CD4-positive, alpha-beta T cell treated with Interleukin-17A for 4 hours (primary cell): ENCODE data around the gene HP1BP3.

ENCODE experiments used
- DNase-seq: peaks from one replicate; pipeline ENCODE4 v3.0.0-alpha.2; 2020; ENCODE audit warnings: mixed read lengths

Gene HP1BP3

DNA sequence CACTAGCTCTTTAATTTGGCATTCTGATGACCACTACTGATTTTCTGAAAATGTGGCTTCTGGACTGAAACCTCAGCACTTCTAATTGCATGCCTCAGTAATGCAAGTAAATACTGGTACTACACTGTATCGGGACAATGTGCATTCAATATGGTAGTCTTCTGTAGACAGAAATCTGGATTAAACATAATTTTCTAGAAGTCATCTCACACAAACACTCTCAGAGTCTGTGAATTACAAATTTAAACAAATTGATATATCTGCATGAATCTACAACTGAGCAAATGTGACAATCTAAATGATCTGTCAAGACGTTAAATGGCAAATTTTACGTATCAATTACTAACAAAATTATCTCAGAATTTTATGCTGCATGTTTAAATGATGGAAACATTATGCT is 23.7 kb downstream of the HP1BP3 start:
- DNase-seq: no peak

DNA sequence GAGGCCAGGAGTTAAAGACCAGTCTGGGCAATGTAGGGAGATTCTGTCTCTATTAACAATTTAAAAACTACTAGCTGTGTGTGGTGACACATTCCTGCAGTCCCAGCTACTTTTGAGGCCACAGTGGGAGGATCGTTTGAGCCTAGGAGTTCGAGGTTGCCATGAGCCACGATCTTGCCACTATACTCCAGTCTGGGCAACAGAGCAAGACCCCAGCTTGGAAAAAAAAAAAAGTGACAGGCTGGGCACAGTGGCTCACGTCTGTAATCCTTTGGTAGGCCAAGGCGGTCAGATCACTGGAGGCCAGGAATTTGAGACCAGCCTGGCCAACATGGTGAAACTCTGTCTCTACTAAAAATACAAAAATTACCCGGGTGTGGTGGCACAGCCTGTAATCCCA is 26.8 kb downstream of the HP1BP3 start:
- DNase-seq: no peak

DNA sequence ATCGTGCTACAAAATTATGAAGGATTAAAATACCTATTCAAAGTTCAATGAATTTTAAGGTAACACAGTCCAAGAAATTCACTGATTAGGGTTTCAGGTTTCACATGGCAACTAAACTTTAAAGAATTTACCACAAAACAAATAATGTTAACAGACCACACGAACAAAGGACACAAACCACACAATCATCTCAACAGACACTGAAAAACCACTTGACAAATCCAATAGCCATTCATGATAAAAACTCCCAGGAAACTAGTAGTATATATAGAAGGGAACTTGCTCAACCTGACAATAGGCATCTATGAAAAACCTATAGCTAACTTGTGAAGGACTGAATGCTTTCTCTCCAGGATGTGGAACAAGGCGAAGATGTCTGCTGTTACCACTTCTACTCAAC is 33.5 kb downstream of the HP1BP3 start:
- no peak for DNase-seq

DNA sequence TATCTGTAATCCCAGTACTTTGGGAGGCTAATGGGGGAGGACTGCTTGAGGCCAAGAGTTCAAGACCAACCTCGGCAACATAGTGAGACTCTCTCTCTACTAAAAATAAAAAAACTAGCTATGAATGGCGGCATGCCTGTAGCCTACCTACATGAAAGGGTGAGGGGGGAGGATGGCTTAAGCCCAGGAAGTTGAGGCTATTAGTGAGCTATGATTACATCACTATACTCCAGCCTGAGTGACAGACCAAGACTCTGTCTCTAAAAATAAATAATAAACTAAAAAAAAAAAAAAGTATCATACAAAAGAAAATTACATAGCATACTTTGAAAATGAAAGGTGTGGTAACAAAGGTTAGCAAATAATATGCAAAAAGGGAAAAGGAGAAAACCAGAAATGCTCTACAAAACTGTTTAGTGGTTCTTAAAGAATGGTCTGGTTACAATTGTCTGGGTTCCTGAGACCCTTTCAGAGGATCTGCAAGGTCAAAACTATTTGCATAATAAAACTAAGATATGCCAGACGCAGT is 35.6 kb downstream of the HP1BP3 start:
- no peak for DNase-seq

DNA sequence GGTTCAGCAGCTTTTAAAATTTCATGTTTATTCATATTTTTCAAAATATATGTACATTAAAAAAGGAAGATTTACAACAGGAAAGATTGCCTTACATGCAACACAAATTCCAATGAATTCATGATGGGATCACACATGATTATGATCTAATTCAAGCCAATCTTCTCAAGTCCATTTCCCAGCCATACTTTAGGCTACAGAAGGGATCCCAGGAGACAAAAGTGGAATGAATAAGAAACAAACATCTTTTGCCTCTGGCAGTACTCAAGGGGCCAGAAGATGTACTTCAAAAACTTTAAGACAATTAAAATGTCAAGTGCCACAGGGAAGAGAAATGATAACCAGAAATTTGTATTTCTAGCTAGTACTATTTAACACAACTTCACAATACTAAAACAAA is 44.4 kb downstream of the HP1BP3 start:
- no peak for DNase-seq

DNA sequence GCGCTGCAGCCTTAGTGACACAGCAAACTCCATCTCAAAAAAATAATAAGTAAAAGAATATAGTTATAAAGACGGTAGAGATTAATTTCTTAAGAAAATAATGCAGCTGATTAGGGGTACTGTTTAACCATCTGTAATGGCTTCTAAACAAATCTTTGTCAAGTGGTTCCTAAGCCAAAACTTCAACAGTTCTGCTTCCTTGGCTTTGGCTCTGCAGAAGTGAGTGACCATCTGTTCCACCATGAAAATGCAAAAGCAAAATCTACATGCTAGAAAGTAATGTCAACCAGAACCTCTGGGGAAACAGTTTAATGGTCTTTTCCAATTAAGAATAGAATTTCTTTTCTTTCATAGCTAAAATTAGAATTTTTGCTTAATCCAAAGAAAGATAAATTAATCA is 46.3 kb downstream of the HP1BP3 start:
- no peak for DNase-seq

DNA sequence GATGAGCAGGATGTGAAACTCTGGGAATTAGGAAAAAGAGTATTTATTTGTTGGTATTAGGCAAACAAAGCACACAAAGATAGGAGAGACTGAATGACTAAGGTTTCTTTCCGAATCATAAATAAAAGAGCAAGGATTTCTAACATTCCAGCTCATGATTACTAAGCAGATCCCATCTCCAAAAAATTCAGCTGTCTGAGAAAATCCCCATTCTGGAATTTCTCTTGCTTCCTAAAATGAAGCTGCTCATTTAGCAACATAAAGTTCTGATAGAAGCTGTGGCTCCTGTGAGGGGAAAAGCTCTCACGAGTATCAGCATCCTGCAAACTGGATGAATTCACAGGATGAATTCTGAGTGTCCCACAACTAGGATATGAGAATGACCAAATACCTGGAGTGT is 47.9 kb downstream of the HP1BP3 start:
- DNase-seq: no peak

DNA sequence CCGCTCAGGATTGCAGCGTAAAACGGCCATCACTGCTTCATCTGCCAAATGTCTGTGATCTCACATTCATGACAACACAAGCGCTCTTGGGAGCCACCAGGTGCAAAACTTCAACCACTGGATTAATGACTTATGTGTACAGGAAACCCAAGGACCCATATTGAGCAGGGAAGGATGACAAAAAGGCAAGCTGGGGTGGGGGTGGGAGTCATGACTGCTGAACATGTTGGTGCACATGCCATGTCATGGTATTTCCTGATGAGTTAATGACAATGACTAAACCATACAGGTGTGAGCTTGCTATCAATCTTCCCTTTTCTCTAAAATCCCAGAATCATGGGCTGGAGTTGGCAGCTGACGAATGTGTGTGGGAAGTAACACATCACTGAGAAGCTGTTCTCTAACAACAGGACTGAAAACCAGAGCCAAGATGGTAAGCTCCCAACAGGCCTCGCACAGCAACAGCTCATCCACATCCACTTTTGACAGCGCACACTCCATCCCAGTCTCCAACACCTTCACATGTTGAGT is 51.5 kb downstream of the HP1BP3 start:
- no peak for DNase-seq

DNA sequence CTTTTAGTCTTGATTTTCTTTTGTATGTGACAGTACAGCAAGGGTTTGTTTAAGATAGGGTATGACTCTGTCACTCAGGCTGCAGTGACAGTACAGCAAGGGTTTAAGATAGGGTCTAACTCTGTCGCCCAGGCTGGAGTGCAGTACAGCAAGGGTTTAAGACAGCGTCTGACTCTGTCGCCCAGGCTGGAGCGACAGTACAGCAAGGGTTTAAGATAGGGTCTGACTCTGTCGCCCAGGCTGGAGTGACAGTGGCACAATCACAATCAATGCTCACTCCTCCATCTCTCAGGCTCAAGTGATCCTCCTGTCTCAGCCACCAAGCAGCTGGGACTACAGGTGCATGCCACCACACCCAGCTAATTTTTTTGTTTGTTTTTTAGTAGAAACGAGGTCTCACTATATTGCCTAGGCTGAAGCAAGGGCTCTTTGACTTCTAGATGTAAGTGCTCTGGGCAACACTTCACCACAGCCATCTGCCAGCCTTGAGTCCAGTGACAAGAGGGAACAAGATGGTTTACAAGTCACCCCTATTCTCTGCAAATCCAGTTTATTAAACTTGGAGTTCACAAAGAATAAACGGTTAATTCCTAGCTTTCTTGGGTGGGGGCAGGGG is 53.6 kb downstream of the HP1BP3 start:
- DNase-seq: no peak

DNA sequence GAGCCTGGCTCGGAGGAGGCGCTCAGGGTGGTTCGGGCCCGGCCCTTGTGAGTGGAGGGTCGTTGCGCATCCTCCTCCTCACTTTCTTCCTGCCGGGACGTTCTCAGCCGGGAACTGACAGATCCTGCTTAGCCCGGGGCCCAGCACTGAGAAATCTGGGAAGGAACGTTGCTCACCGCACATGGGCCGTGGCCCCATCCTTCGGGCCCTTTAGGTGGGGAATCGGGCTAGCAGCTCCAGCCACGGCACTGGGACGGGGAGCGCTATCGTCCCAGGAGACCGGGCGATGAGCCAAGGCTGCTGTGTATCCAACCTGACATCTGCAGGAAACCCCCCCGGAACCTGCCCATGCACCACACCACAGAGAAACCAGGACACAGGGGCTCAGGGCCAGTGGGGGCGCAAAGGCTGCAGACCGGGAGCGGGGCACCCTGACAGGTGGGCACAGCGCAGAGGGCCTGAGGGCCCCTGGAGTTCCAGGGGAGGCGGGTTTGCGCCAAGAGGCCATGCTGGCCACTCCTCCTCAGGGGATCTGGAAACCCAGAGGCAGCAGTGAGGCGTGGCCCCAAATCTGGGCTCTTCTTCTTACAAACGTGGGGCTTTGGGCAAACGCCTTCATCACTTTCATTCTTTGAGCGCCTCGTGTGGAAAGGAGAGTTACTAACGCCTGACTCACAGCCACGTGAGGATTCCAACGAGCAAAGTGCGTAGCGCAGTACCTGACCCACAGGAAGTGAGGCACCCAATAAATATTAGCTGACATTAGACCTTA is 54.3 kb downstream of the HP1BP3 start, which contains the start of gene SH2D5:
Gene SH2D5, minus strand, starts transcription at position 116 of the 772 bp plus-strand sequence. CDS start 4,659 bp downstream, outside the sequence.
- DNase-seq: peak; percentile 70

DNA sequence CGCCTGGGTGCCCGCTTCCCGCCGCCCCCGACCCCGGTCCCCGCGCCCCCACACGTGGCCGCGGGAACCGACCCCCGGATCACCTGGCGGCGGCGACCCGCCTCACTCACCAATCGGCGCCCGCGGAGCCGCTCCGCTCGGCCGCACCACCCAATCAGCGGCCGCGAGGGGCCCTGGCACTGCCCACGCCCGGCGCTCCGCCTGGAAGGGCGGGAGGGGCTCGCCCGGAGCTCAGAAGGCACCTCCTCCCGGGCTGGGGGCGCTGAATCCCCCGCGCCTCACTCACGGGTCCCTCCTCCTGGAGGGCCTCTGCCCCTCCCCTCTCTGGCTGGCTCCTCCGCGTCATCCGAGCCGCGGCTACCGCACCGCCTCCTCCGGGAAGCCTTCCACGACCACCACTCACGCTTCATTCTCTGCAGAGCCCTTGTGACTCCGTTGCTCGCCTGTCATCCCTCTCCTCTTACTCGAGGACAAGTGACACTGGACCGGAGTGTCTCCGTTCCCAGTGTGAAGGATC is 55.0 kb downstream of the HP1BP3 start:
- DNase-seq: peak; percentile 64

DNA sequence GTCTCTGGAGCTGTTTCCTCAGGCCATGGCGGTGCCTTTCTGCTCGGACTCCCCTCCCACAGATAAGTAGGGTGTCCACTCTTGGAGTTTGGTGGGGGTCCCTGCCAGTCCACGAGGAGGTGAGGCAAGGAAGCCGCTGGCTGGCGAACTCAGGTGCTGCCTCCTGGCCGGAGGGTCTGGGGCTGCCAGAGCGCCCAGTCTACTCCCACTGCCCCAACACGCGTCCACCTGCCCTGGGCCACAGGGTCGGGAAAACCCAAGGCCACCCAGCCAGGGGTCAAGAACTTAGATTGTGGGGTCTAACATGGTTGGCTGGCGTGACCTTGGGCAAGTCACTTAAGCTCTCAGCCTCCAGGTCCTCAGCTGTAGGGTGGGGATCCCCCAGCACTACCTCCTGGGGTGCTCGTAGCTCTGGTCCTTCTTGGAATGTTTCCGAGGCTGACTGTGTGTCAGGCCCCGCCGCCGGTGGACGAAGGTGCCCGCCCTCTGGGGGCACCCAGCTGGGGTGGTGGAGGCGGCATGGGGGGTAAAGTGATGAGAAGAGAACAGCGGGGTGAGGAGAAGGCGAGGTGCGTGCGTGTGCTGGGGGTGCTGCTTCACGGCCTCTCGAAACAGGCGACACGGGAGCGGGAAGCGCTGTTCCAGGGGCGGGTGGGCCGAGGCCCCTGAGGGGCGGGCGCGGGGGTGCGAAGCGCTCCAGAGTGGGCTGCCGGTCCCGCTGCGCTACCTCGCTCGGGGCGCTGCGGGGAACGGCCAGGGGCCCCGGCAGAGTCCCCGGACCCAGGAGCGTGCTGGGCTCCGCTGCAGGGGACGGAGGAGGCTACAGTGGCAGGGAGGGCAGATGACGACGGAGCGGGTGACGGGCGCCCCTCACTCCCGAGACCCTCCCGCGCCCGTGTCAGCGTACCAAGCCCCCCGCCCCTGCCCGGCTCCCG is 55.8 kb downstream of the HP1BP3 start:
- peak; percentile 22 for DNase-seq

DNA sequence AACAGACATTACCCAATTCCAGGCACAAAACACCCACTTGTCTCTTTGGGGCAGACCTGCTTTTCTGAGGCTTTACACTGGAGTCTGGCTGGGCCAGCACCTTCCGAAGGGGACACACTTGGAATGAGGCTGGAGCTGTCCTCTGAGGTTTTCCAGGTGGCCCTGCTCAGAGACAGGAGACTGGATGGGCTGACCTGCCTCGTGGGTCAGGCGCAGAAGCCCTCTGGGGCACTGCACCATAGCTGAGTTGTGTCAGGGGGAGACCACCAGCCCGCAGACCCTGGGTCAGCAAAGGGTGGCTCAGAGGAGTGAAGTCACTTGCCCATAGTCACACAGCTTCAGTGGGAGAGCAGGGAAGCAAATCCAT is 56.4 kb downstream of the HP1BP3 start:
- no peak for DNase-seq

DNA sequence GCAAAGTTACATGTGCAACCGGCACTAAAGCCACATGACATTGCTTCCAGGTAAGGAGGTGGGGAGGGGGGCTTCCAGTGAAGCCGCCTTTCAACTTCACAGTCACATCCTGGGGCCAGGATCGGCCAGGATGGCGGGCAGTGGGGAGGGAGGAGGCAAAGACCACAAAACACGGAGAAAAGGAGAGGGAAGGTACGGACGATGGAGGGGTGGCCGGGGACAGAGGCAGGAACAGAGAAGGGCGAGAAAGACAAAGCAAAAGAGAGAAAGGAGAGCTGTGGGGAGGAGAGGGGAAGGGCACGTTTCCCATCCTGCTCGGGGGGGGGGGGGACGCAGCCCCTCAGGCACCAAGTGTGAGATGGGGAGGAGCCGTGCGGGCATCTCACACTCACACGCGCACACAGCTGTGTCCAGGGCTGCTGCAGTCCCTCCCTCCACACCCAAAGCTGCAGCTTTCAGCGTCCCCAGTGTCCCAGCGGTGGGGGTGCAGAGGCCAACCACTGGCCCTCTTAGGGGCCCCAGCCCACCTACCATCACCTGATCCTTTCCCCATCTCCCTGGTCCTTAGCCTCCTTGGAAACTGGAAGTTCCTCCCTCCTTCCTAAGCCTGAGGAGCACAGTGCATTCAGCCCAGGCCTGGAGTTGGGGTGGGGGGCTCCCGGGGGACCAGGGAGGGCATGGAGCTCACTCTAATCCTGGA is 57.0 kb downstream of the HP1BP3 start:
- DNase-seq: no peak

DNA sequence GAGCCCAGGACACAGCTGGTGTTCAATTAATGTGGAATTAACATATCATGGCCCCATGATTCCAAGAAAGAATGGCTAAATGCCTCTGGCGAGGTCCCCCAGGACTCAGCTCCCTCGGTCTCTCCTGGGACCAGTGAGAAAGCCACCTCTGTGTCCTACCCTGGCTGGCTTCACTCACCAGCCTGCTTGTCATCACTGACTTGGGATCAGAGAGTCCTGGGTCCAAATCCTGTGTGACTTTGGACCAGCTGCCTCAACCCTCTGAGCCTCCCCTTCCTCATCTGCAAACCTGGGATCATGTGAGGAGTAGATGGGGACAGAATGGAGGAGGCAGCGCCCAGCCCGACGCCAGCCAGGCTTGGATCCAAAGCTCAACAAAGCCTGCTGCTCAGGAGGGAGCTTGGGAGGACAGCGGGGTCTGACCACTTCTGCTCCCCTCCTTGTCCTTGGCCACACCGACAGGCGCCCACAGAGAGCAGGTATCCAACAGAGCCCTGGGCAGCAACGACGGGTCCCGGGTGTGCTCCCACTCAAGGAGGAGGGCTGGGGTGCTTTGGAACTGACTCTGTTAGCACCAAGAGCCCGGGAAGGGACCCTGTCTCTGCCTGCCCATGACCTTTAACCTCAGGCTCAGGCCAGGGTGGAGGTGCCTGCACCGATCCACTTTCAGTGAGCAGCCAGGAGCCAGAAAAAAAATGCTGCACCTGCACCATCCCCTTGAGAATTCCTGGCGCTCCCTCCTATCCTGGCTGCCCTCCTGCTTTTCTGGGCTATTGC is 57.8 kb downstream of the HP1BP3 start:
- DNase-seq: no peak

DNA sequence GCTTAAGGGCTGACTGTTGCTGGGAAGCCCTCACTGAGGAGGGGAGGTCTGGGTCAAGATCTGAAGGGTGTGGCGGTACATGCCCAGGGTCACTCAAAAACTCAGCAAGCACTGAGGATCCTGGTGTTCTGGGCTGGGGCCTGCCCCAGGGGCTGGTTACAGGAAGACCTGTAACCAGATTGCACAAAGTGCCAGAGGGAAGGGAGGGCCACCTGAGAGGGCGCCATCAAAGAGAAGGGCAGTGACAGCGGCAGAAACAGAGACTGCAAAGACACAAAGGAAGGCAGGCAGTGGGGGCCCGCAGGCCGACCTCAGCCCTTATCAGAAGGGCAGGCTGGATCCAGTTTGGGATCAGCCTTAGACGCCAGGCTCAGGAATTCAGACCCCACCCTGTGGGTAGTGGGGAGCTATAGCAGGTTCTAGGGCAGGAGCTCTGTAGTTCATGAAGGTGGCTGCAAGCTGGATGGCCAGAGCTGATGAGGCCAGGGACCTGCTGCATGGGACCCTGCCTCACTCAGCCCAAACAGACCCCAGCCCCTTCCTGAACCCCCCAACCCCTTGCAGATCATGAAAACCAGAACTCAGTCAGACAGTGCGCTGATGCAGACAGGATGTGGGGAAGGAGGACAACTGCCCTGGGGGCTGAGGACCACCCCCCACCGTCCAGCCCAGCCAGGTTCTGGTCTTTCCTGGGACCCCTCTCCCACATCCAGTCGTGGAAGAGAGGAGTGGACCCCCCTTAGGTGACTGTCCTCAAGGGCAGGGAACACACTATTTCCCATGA is 58.5 kb downstream of the HP1BP3 start:
- no peak for DNase-seq

DNA sequence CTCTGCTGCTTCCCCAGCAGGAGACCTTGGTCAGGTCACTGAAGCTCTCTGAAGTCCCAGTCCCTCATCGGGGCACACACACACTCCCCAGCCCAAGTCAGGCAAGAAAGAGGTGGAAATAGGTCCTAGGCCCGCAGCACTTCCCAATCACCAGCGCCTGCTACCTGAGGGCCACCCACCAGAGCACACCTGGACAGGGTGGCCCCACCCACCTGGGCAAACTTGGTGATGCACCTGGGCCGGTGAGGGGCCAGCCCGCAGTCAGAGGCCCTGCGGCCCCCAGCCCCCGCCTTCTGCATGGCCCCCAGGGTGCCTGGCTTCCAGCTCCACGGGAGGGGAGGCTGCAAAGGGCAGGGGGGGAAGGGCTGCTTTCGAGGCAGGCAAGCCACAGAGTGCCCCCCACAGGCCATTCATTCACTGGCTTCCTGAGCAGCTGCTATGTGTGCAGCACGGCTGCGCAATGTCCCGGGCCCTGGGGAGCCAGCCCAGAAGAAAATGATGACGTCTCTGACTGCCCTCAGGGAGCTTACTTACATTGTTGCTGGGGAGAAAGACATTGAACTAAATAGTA is 59.3 kb downstream of the HP1BP3 start:
- DNase-seq: no peak

DNA sequence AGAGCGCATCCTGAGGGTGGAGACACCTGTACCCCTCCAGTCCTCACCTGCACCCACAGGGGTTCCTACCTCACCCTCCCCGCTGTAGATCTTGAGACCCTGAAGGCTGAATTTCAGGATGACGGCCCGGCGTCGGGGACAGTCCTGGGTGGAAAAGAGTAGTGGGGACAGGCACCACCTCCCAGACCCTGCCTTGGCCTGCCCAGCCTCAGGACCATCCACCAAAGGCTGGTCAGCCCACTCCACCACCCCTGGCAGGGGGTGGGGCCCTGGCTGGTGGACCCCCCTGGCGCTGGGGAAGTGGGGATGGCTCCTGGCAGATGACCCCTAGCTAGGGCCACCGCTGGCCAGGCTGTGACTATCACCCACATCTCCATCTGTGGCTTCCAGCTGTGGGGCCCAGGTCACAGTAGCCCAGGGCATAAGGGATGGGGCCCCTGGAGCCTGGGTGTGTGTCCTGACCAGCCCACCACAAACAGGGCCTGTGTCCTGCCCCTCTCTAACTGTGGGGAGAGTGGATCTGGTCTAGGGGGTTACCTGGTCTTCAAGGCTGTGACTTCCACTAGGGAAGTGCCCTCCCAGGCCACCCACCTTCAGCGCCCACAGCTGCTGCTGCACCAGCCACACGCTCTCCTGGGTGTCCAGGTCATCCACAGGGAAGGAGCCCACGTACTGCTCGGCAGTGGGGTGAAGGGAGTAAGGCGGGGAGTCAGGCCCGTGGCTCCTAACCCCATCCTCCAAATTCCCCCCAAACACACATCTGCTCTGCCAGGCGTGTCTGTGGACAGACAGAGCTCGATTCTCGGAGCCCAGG is 60.0 kb downstream of the HP1BP3 start:
- no peak for DNase-seq
